ENCODE data around the gene PLXNA2.

The PLXNA2 gene

DNA sequence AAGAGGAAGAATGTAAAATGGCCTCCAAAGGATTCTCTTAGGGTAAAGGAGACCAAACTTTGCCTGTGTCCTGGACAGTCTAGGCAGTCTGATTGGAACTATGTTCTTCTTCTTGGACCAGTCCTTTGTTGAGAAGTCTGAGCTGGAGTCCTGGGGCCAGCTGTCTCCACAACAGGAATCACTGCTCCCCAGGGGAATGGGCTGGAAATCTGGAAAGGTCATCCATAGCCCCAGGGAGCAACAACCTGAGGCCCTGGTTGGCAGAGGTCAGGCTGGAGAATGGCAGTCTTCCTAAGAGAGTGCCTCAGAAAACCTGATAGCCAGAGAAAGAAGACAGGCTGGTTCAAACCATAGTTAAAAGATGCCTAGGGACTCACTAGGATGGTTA, 68.7 kb downstream of the PLXNA2 start (continued):
- TF ChIP-seq, protein P1, sequence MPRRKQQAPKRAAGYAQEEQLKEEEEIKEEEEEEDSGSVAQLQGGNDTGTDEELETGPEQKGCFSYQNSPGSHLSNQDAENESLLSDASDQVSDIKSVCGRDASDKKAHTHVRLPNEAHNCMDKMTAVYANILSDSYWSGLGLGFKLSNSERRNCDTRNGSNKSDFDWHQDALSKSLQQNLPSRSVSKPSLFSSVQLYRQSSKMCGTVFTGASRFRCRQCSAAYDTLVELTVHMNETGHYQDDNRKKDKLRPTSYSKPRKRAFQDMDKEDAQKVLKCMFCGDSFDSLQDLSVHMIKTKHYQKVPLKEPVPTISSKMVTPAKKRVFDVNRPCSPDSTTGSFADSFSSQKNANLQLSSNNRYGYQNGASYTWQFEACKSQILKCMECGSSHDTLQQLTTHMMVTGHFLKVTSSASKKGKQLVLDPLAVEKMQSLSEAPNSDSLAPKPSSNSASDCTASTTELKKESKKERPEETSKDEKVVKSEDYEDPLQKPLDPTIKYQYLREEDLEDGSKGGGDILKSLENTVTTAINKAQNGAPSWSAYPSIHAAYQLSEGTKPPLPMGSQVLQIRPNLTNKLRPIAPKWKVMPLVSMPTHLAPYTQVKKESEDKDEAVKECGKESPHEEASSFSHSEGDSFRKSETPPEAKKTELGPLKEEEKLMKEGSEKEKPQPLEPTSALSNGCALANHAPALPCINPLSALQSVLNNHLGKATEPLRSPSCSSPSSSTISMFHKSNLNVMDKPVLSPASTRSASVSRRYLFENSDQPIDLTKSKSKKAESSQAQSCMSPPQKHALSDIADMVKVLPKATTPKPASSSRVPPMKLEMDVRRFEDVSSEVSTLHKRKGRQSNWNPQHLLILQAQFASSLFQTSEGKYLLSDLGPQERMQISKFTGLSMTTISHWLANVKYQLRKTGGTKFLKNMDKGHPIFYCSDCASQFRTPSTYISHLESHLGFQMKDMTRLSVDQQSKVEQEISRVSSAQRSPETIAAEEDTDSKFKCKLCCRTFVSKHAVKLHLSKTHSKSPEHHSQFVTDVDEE (CRISPR knock-in tag; IDR thresholded peaks at IDR 0.05), result no peak
- TF ChIP-seq ZFP30 (CRISPR knock-in tag; IDR thresholded peaks at IDR 0.05) (no peak), GLIS3 (CRISPR knock-in tag; IDR thresholded peaks at IDR 0.05) (no peak), ISL1 (CRISPR knock-in tag; IDR thresholded peaks at IDR 0.05) (no peak), CSDC2 (CRISPR knock-in tag; IDR thresholded peaks at IDR 0.05) (no peak), RARB (CRISPR knock-in tag; IDR thresholded peaks at IDR 0.05) (no peak)

DNA sequence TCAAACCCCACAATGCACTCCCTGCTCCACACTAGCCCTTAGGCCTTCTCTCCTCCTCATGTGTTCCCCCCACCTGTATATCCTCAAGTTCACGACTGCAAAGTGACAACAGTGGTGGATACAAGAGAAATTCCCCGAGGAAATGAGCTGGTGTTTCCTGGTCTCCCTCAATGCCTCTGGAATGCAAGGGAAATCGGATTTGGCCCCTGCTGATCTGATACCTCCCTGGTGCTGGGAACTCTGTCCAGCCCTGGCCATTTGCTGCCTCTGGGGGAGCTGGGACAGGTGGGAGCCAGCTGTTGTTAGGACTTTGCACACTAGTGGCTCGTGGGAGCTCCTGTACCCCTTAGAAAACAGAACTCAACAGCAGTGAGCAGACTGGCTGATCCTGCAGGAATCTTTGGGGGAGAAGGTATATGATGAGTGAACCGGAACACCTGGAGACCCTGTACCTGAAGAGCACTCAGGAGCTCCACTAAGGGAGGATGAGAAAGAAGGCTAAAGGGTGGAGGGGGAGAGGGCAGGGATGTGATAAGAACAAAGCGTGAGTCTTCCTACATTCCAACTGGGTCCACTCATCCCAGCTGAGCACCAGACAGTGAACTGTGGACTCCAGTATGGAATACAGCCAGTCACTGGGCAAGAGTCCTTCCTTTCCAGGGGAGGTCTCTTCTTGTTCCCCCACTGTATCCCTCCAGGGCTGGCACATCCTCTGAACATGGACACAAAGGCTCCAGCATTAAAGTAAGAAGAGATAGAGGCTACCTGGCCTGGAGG, 69.3 kb downstream of the PLXNA2 start:
- TF ChIP-seq ZNF70 (CRISPR knock-in tag; IDR thresholded peaks at IDR 0.05), result no peak
- no peak for TF ChIP-seq ZNF8 (CRISPR knock-in tag; IDR thresholded peaks at IDR 0.05)
- no peak for TF ChIP-seq TCF4 (CRISPR knock-in tag; IDR thresholded peaks at IDR 0.05; ENCODE audit: borderline replicate concordance)
- no peak for TF ChIP-seq GLIS3 (CRISPR knock-in tag; IDR thresholded peaks at IDR 0.05)
- TF ChIP-seq RARB (CRISPR knock-in tag; IDR thresholded peaks at IDR 0.05), result no peak
- no peak for TF ChIP-seq ZFP3 (CRISPR knock-in tag; IDR thresholded peaks at IDR 0.05)
- no peak for TF ChIP-seq ZFP30 (CRISPR knock-in tag; IDR thresholded peaks at IDR 0.05)
- TF ChIP-seq PATZ1 (CRISPR knock-in tag; IDR thresholded peaks at IDR 0.05; ENCODE audit: borderline replicate concordance), result no peak
- no peak for TF ChIP-seq BACH2 (CRISPR knock-in tag; IDR thresholded peaks at IDR 0.05; ENCODE audit: borderline replicate concordance)
- no peak for TF ChIP-seq ESRRG (CRISPR knock-in tag; IDR thresholded peaks at IDR 0.05)
- no peak for TF ChIP-seq ARNTL (CRISPR knock-in tag; IDR thresholded peaks at IDR 0.05; ENCODE audit: borderline replicate concordance, low read depth)
- no peak for TF ChIP-seq SNAI2 (CRISPR knock-in tag; IDR thresholded peaks at IDR 0.05)
- no peak for TF ChIP-seq ZC3H10 (CRISPR knock-in tag; IDR thresholded peaks at IDR 0.05)
- TF ChIP-seq, protein P2, sequence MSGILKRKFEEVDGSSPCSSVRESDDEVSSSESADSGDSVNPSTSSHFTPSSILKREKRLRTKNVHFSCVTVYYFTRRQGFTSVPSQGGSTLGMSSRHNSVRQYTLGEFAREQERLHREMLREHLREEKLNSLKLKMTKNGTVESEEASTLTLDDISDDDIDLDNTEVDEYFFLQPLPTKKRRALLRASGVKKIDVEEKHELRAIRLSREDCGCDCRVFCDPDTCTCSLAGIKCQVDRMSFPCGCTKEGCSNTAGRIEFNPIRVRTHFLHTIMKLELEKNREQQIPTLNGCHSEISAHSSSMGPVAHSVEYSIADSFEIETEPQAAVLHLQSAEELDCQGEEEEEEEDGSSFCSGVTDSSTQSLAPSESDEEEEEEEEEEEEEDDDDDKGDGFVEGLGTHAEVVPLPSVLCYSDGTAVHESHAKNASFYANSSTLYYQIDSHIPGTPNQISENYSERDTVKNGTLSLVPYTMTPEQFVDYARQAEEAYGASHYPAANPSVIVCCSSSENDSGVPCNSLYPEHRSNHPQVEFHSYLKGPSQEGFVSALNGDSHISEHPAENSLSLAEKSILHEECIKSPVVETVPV (CRISPR knock-in tag; IDR thresholded peaks at IDR 0.05), result no peak

DNA sequence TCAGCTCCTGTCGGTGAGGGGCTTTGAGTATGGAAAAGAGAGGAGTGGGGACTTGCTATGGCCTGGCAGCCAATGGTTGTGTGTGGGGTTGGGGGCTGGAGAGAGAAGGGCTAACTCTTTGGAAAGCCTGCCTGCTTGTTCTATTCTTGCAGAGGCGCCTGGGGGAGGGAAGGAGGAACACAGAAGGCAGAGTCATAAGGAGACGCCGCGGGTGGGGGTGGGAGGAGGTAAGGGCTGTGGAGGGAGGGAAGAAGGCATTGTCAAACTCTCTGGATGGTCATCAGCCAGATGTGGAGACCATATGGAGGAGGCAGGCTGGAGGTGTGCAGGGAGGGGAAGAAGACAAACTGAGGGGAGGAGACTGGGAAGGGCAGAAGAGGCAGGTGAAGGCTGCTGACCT, 70.0 kb downstream of the PLXNA2 start:
- TF ChIP-seq BACH2 (CRISPR knock-in tag; IDR thresholded peaks at IDR 0.05; ENCODE audit: borderline replicate concordance) (no peak), PATZ1 (CRISPR knock-in tag; IDR thresholded peaks at IDR 0.05; ENCODE audit: borderline replicate concordance) (no peak), PPARA (CRISPR knock-in tag; IDR thresholded peaks at IDR 0.05; ENCODE audit: borderline replicate concordance) (no peak), ZFP3 (CRISPR knock-in tag; IDR thresholded peaks at IDR 0.05) (no peak), ZNF8 (CRISPR knock-in tag; IDR thresholded peaks at IDR 0.05) (no peak), SNAI2 (CRISPR knock-in tag; IDR thresholded peaks at IDR 0.05) (no peak), TOX (CRISPR knock-in tag; IDR thresholded peaks at IDR 0.05; ENCODE audit: borderline replicate concordance) (no peak), CSDC2 (CRISPR knock-in tag; IDR thresholded peaks at IDR 0.05) (no peak), ISL1 (CRISPR knock-in tag; IDR thresholded peaks at IDR 0.05) (no peak), OSR1 (CRISPR knock-in tag; IDR thresholded peaks at IDR 0.05) (no peak), ZC3H10 (CRISPR knock-in tag; IDR thresholded peaks at IDR 0.05) (no peak), ARNTL (CRISPR knock-in tag; IDR thresholded peaks at IDR 0.05; ENCODE audit: borderline replicate concordance, low read depth) (no peak), RARB (CRISPR knock-in tag; IDR thresholded peaks at IDR 0.05) (no peak)
- TF ChIP-seq, protein P3, sequence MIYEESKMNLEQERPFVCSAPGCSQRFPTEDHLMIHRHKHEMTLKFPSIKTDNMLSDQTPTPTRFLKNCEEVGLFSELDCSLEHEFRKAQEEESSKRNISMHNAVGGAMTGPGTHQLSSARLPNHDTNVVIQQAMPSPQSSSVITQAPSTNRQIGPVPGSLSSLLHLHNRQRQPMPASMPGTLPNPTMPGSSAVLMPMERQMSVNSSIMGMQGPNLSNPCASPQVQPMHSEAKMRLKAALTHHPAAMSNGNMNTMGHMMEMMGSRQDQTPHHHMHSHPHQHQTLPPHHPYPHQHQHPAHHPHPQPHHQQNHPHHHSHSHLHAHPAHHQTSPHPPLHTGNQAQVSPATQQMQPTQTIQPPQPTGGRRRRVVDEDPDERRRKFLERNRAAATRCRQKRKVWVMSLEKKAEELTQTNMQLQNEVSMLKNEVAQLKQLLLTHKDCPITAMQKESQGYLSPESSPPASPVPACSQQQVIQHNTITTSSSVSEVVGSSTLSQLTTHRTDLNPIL (CRISPR knock-in tag; IDR thresholded peaks at IDR 0.05; ENCODE audit: low read depth), result no peak
- ATAC-seq, result no peak

More for the DNA sequence above, 69.3 kb downstream of the PLXNA2 start:
- peak; percentile 42; the same call in 2 of the 3 replicates for ATAC-seq
